IMR-90 (cell line): ENCODE measurements around the gene SEPTIN2. TPM values are rescaled to one million over a fixed set of nuclear protein-coding genes. Genes with fewer than 3 reads are reported as not detected.
A peak's percentile ranks its signal among the peaks of the same experiment; 100 is the strongest.

Experiments
- ATAC-seq: fragments of 200-7000 bp; cut with Tn5 transposase; 2 replicates; pipeline ENCODE4 v1.9.1; 2020; ENCODE audit warnings: low read depth, mild to moderate bottlenecking, moderate library complexity
- BruUV-seq: library from RNA; stranded (reverse); fragments of 400-500 nt; replicated peaks from 2 replicates; lab custom pipeline; 2021; lab: Mats Ljungman, UMichigan
- CTCF ChIA-PET: fragments of 300-600 bp; formaldehyde crosslinking; extraction: SDS; loops from one replicate; lab custom pipeline; 2021; ENCODE audit warnings: antibody characterized with exemption; lab: Yijun Ruan, JAX
- POLR2A ChIA-PET: fragments of 300-600 bp; sonication (Branson Sonifier 250); formaldehyde crosslinking; loops from one replicate; lab custom pipeline; 2022; ENCODE audit warnings: antibody characterized with exemption; ENCODE audit not compliant: unreplicated experiment; lab: Charles Lee
- DNase-seq: peaks from one replicate; pipeline ENCODE4 v3.0.0; 2013
- H2AFZ ChIP-seq: replicated peaks from 2 replicates; pipeline ENCODE3; 2013; ENCODE audit warnings: low read length, mild to moderate bottlenecking; ENCODE audit not compliant: poor library complexity
- H2AK5ac ChIP-seq: 2 replicates; pipeline ENCODE4 v1.6.1; 2013; ENCODE audit warnings: low read depth, low read length, inconsistent platforms
- H2AK9ac ChIP-seq: replicated peaks from 2 replicates; pipeline ENCODE3; 2013; ENCODE audit warnings: mild to moderate bottlenecking, low read depth, low read length, moderate library complexity; ENCODE audit not compliant: poor library complexity
- H2BK120ac ChIP-seq: 2 replicates; pipeline ENCODE4 v1.6.1; 2013; ENCODE audit warnings: low read depth, low read length, inconsistent platforms
- H2BK15ac ChIP-seq: 3 replicates; pipeline ENCODE4 v1.6.1; 2013; ENCODE audit warnings: low read depth, low read length, inconsistent platforms
- H2BK20ac ChIP-seq: 2 replicates; pipeline ENCODE4 v1.6.1; 2013; ENCODE audit warnings: low read depth, mild to moderate bottlenecking, inconsistent platforms, low read length, moderate library complexity
- H2BK5ac ChIP-seq: 2 replicates; pipeline ENCODE4 v1.6.1; 2013; ENCODE audit warnings: mild to moderate bottlenecking, low read depth, low read length, inconsistent platforms; ENCODE audit not compliant: poor library complexity, severe bottlenecking
- H3K14ac ChIP-seq: replicated peaks from 2 replicates; pipeline ENCODE4 v1.6.1; 2013; ENCODE audit warnings: low read depth, low read length, inconsistent platforms
- H3K18ac ChIP-seq: 2 replicates; pipeline ENCODE4 v1.6.1; 2013; ENCODE audit warnings: low read depth, low read length, control low read depth
- H3K23ac ChIP-seq: 2 replicates; pipeline ENCODE4 v1.6.1; 2013; ENCODE audit warnings: low read depth, low read length, inconsistent platforms
- H3K27ac ChIP-seq: 2 replicates; pipeline ENCODE4 v1.5.1; 2013; ENCODE audit warnings: mild to moderate bottlenecking, control low read depth, low read length; ENCODE audit not compliant: insufficient read depth
- H3K27me3 ChIP-seq: 2 replicates; pipeline ENCODE4 v1.6.1; 2013; ENCODE audit warnings: low read length; ENCODE audit not compliant: control insufficient read depth, insufficient read depth
- H3K36me3 ChIP-seq: 2 replicates; pipeline ENCODE4 v1.6.1; 2013; ENCODE audit warnings: low read length, mixed read lengths; ENCODE audit not compliant: control insufficient read depth, insufficient read depth
- H3K4ac ChIP-seq: 2 replicates; pipeline ENCODE4 v1.6.1; 2013; ENCODE audit warnings: low read depth, low read length, inconsistent platforms
- H3K4me1 ChIP-seq: 2 replicates; pipeline ENCODE4 v1.6.1; 2013; ENCODE audit warnings: low read length, mixed read lengths; ENCODE audit not compliant: control insufficient read depth, insufficient read depth
- H3K4me2 ChIP-seq: 2 replicates; pipeline ENCODE4 v1.6.1; 2013; ENCODE audit warnings: low read depth, mild to moderate bottlenecking, control low read depth, low read length, moderate library complexity
- H3K4me3 ChIP-seq: 2 replicates; pipeline ENCODE4 v1.5.1; 2013; ENCODE audit warnings: low read depth, mild to moderate bottlenecking, control low read depth, low read length, moderate library complexity; ENCODE audit not compliant: insufficient read depth
- H3K56ac ChIP-seq: 2 replicates; pipeline ENCODE4 v1.6.1; 2013; ENCODE audit warnings: low read length, inconsistent platforms; ENCODE audit not compliant: insufficient read depth; ENCODE audit errors: extremely low read depth
- H3K79me1 ChIP-seq, 2 experiments: 2 replicates each; pipeline ENCODE4 v1.6.1; 2013; ENCODE audit warnings: low read length in 2 of 2, inconsistent platforms in 1 of 2, low read depth in 1 of 2
- H3K9ac ChIP-seq: 2 replicates; pipeline ENCODE4 v1.6.1; 2013; ENCODE audit warnings: low read depth, low read length, control low read depth
- H3K9me1 ChIP-seq: 2 replicates; pipeline ENCODE4 v1.6.1; 2013; ENCODE audit warnings: low read length, inconsistent platforms; ENCODE audit not compliant: insufficient read depth
- H3K9me3 ChIP-seq: 2 replicates; pipeline ENCODE4 v1.6.1; 2013; ENCODE audit warnings: low read length; ENCODE audit not compliant: control insufficient read depth, insufficient read depth
- H4K20me1 ChIP-seq: 2 replicates; pipeline ENCODE4 v1.6.1; 2013; ENCODE audit warnings: low read length, inconsistent platforms; ENCODE audit not compliant: insufficient read depth
- H4K5ac ChIP-seq: 2 replicates; pipeline ENCODE4 v1.6.1; 2013; ENCODE audit warnings: mild to moderate bottlenecking, low read depth, low read length, control low read depth
- H4K8ac ChIP-seq, 2 experiments: 2 replicates each; pipeline ENCODE4 v1.6.1; 2013; ENCODE audit warnings: low read depth in 2 of 2, low read length in 2 of 2, control low read depth in 1 of 2, inconsistent platforms in 1 of 2
- H4K91ac ChIP-seq: 2 replicates; pipeline ENCODE4 v1.6.1; 2013; ENCODE audit warnings: low read depth, low read length, inconsistent platforms; ENCODE audit not compliant: insufficient read depth
- CEBPB ChIP-seq: IDR thresholded peaks from 2 replicates; pipeline ENCODE4 v1.6.1; 2012; ENCODE audit warnings: low read depth, low read length, improper control_type of control experiment
- FOS ChIP-seq: fragments of 150-350 bp; IDR thresholded peaks from 2 replicates; pipeline ENCODE4 v1.6.1; 2016; ENCODE audit warnings: low read depth, low read length
- MAZ ChIP-seq: IDR thresholded peaks from 2 replicates; pipeline ENCODE4 v1.6.1; 2012; ENCODE audit warnings: low read depth, mild to moderate bottlenecking, low read length, improper control_type of control experiment, moderate library complexity, borderline replicate concordance
- POLR2A ChIP-seq: IDR thresholded peaks from 2 replicates; pipeline ENCODE4 v1.6.1; 2012; ENCODE audit warnings: mild to moderate bottlenecking, low read depth, low read length
- RAD21 ChIP-seq: IDR thresholded peaks from 2 replicates; pipeline ENCODE4 v1.6.1; 2012; ENCODE audit warnings: low read length, improper control_type of control experiment
- SMC3 ChIP-seq: fragments of 150-350 bp; IDR thresholded peaks from 2 replicates; pipeline ENCODE4 v1.6.1; 2016; ENCODE audit warnings: low read depth, mild to moderate bottlenecking, antibody characterized with exemption, low read length, moderate library complexity
- WGBS, 2 experiments: methylation state at CpG; one replicate each; pipeline versions ENCODE4 v1.1.5 to v1.1.7; 2013; ENCODE audit warnings: missing lambda C conversion rate in 2 of 2; ENCODE audit not compliant: insufficient read length in 1 of 2; ENCODE audit errors: extremely low coverage in 2 of 2; 5-methylcytosine and 5-hydroxymethylcytosine counted together
- dilution Hi-C: fragments of 300-500 bp; cut with HindIII; formaldehyde crosslinking; loops from one replicate; pipeline ENCODE4 v1.14.3; 2018; ENCODE audit warnings: low sequenced_read_pairs; ENCODE audit not compliant: unreplicated experiment
- in situ Hi-C: fragments of 300-500 bp; cut with MboI; formaldehyde crosslinking; loops from 3 replicates; pipeline ENCODE4 v1.14.3; 2019; ENCODE audit warnings: low sequenced_read_pairs, inconsistent platforms, mixed read lengths
- intact Hi-C: fragments of 100-400 bp; cut with micrococcal nuclease; formaldehyde crosslinking; loops from 2 replicates; pipeline ENCODE4 v1.10.0; 2022
- polyA plus RNA-seq, 3 experiments: library from polyadenylated mRNA; depleted of rRNA; stranded (reverse); fragments of >200 nt; gene quantifications; 2 replicates each; pipeline ENCODE4 v1.2.3, GENCODE V29; 2012; ENCODE audit warnings: low replicate concordance in 1 of 3
- total RNA-seq: library from RNA; depleted of rRNA; stranded (reverse); fragments of >200 nt; gene quantifications from 2 replicates; pipeline ENCODE4 v1.2.3, GENCODE V29; 2012

SEPTIN2 gene
- total and polyA plus RNA-seq, 2 of the 4 experiments (the other 2 are of a cell fraction), result 420 to 504 TPM

- peak; percentile 89 for ATAC-seq
These were observed 43.2 kb upstream of the SEPTIN2 start for GRCh38 chr2:241272303-241273209.

More at GRCh38 chr2:241272303-241273209, 43.2 kb upstream of the SEPTIN2 start:
- dilution Hi-C loops (no loop called here), intact Hi-C loops (loop anchor here (2.0 to 5.0 kb wide), 2 partner anchors 42 to 235 kb away; partner anchors contain the start of genes HDLBP, SEPTIN2 and STK25), in situ Hi-C loops (no loop called here)
- Histone ChIP-seq H3K4me1 (peaks cover 25% of the 10 kb centered on the region), H3K27me3 (no peaks in the 10 kb centered on the region), H3K79me1 (peaks cover 25 to 65% of the 10 kb centered on the region in 2 experiments), H4K5ac (no peak overlapping the region), H4K20me1 (peaks cover 68% of the 10 kb centered on the region), H2BK120ac (0 out of 2 replicates have a peak overlapping the region, but pooled peaks have one; percentile 33), H2BK20ac (no peak overlapping the region), H2AK5ac (peak overlapping the region; percentile 46), H3K9me3 (no peaks in the 10 kb centered on the region), H3K23ac (peak overlapping the region; percentile 74; the same call in 1 of the 2 replicates), H4K91ac (peak overlapping the region; percentile 68; the same call in 1 of the 2 replicates), H4K8ac (peak overlapping the region; percentile 29 to 83; a peak in 3 of 4 replicates), H2BK15ac (no peak overlapping the region), H3K14ac (peak overlapping the region; percentile 50), H3K4me2 (peak overlapping the region; percentile 86), H3K27ac (peak overlapping the region; percentile 75), H3K36me3 (peaks cover 19% of the 10 kb centered on the region), H2AK9ac (peak overlapping the region; percentile 99), H3K4ac (peak overlapping the region; percentile 70), H3K4me3 (peak overlapping the region; percentile 74), H3K9me1 (peaks cover 35% of the 10 kb centered on the region), H3K56ac (peak overlapping the region; percentile 63), H2BK5ac (peak overlapping the region; percentile 88), H3K9ac (peak overlapping the region; percentile 88), H2AFZ (peak overlapping the region; percentile 83), H3K18ac (no peak overlapping the region; the same call in 1 of the 2 replicates)
- 0% methylated on average over 30 of the region's 102 CpGs; no CpG with 5 or more reads in 1 of the 2 experiments for WGBS, 2 experiments
- BruUV-seq, result no TSS peak
- POLR2A ChIA-PET, result interaction anchor here (0.6 kb wide), 1 partner anchor 52 kb away, joined by 10 read pairs; no protein-coding TSS in a partner anchor
- CTCF ChIA-PET, result no interaction called here
- TF ChIP-seq CEBPB, result no peak
- no peak for TF ChIP-seq SMC3
- TF ChIP-seq RAD21, result no peak
- TF ChIP-seq POLR2A, result peak; percentile 95
- TF ChIP-seq MAZ, result peak; percentile 27; the same call in 1 of the 2 replicates
- TF ChIP-seq FOS, result no peak
- DNase-seq, result peak; percentile 59
